GM12874 (cell line): Measurements from ENCODE around the gene ACTA1.

Experiments
- TF ChIP-seq, protein P1 (sequence below): IDR thresholded peaks from 2 replicates; pipeline ENCODE4 v1.5.1; 2011; ENCODE audit warnings: low read depth, mild to moderate bottlenecking, control low read depth, low read length, moderate library complexity; ENCODE audit not compliant: insufficient read depth

The ACTA1 gene

DNA sequence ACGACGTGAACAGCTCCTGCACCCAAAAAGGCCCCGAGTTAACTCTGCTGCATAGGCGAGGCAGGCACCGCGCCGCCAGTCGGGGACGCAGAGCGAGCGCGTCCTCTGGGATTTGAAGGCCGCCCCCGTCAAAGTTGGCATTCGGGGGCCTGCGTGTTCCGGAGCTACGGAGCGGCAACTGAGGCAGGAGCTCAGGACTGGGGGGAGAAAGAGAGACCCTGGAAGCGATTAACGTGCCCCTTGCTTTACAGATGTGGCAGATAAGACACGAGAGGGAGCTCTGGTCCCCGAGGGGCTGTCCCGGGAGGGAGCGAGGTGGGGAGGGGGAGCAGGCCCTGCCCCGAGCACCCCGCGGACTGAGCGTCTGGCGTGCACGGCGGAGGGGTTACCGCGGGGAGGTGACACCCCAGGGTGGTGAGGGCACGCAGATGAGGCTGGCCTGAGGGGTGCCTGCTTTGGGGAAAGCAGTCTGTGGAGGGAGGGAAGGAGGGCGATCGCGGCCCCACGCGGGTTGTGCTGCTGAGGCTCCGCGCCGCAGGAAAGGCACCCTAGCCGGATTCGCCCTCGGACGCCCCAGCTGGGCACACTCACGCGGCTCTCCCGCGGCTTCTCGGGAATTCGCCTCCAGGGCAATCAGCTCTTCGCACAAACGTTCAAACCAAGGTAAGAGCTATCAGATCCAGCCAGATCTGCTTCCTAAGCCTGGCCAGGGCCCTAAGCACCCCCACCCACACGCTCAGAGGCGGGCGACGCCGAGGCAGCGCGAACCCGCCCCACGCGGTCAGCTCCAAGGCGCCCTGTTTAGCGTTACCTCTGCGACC is 26.5 kb downstream of the ACTA1 start:
- TF ChIP-seq, protein P1, sequence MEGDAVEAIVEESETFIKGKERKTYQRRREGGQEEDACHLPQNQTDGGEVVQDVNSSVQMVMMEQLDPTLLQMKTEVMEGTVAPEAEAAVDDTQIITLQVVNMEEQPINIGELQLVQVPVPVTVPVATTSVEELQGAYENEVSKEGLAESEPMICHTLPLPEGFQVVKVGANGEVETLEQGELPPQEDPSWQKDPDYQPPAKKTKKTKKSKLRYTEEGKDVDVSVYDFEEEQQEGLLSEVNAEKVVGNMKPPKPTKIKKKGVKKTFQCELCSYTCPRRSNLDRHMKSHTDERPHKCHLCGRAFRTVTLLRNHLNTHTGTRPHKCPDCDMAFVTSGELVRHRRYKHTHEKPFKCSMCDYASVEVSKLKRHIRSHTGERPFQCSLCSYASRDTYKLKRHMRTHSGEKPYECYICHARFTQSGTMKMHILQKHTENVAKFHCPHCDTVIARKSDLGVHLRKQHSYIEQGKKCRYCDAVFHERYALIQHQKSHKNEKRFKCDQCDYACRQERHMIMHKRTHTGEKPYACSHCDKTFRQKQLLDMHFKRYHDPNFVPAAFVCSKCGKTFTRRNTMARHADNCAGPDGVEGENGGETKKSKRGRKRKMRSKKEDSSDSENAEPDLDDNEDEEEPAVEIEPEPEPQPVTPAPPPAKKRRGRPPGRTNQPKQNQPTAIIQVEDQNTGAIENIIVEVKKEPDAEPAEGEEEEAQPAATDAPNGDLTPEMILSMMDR: no peak

GRCh38 chr1:229406798-229407197 is 27.1 kb downstream of the ACTA1 start:
- TF ChIP-seq, protein P1: no peak

DNA sequence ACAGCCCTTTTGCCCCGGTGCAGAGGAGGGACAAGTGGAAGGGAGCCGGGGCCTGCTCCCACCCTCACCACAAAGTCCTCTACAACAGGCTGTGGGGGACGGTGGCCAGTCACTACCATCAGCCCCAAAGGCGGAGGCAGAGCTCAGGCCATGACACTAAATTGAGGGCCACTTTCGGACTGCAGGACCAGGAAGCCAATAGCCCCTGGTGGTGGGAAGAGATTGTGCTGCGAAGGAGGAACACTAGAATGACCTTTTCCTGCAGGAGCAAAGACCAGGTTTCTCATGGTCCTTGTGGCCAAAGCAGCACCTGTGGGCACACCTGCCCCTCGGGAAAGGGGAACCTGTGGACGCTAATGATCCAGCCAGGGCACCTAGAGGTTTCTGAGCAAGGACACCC is 30.3 kb downstream of the ACTA1 start:
- TF ChIP-seq, protein P1: peak; percentile 9; the same call in 1 of the 2 replicates

- TF ChIP-seq, protein P1: no peak
Observed at GRCh38 chr1:229402993-229403392, 30.9 kb downstream of the ACTA1 start.

DNA sequence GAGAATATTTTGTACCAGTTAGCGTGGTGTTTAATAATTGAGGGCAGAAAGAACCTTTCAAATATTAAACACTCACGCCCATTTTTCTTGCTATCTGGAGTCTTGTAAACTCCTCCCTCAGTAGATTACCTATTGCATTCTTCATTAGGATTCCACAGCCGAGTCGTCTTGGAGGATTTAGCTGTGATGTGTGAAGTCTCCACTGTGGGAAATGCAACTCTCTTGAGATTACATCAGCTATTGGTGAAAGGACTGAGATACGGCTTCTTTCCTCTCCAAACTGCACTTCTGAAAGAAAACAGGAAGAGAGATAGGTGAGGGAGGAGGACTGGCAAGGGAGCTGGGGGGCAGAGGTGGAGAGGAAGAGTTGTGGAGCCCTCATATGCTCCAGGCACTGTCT is 36.1 kb downstream of the ACTA1 start:
- TF ChIP-seq, protein P1: no peak

- TF ChIP-seq, protein P1: no peak
Observed at GRCh38 chr1:229396585-229397206, 37.2 kb downstream of the ACTA1 start.

DNA sequence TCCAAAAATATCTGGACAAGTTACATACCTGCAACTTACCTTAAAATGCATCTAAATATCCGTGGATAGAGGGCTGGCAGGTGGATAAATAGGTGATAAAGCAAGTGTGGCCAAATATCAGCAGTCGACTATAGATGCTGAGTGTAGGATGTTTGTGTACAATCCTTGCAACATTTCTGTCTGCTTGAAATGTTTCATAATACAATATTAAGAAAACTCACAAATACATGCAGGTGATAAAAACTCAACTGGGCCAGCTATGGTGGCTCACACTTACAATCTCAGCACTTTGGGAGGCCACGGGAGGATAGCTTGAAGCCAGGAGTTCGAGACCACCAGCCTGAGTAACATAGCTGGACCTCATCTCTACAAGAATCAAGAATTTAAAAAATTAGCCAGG is 41.0 kb downstream of the ACTA1 start:
- TF ChIP-seq, protein P1: no peak
